Measurements from ENCODE around the gene HMGB2.

Gene HMGB2

GRCh38 chr4:173357939-173358338 lies 23.8 kb upstream of the HMGB2 start:
- TF ChIP-seq CTCF (IDR thresholded peaks at IDR 0.05; ENCODE audit: low read depth, low read length): no peak
- no peak for DNase-seq (ENCODE audit: extremely low read depth, low read depth)

DNA sequence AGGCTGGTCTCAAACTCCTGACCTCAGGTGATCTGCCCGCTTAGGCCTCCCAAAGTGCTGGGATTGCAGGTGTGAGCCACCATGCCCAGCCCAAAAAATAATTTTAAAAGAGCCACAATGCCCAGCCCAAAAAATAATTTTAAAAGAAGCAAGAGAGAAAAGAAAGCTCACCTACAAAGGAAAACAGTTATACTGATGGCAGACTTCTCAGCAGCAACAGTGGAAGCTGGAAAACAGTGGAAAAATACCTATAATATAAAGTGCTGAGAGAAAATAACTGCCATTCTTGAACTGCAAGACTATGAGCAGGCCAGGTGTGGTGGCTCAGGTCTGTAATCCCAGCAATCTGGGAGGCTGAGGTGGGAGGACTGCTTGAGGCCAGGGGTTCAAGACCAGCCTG lies 13.3 kb upstream of the HMGB2 start:
- TF ChIP-seq CTCF (IDR thresholded peaks at IDR 0.05; ENCODE audit: low read depth, low read length): no peak
- no peak for DNase-seq (ENCODE audit: extremely low read depth, low read depth)

GRCh38 chr4:173346074-173346473 lies 11.9 kb upstream of the HMGB2 start:
- DNase-seq (ENCODE audit: extremely low read depth, low read depth): no peak
- TF ChIP-seq CTCF (IDR thresholded peaks at IDR 0.05; ENCODE audit: low read depth, low read length): no peak

DNA sequence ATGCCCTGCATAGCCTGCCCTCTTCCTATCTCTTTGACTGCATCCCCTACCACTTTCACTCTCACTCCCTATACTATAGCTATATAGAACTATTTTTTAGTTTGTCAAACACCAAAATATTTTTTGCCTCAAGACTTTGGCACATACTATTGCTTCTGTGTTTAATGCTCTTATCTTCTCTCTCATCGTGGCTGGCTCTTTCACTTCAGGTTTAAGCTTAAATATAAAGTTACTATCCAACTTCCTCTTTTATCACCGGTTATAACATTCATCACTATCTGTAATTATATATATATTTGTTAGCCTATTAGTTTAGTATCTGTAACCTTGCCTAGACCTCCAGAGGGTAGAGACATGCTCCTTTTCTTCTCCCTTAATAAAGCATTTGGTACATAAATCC lies 11.5 kb upstream of the HMGB2 start:
- no peak for DNase-seq (ENCODE audit: extremely low read depth, low read depth)
- TF ChIP-seq CTCF (IDR thresholded peaks at IDR 0.05; ENCODE audit: low read depth, low read length): no peak

DNA sequence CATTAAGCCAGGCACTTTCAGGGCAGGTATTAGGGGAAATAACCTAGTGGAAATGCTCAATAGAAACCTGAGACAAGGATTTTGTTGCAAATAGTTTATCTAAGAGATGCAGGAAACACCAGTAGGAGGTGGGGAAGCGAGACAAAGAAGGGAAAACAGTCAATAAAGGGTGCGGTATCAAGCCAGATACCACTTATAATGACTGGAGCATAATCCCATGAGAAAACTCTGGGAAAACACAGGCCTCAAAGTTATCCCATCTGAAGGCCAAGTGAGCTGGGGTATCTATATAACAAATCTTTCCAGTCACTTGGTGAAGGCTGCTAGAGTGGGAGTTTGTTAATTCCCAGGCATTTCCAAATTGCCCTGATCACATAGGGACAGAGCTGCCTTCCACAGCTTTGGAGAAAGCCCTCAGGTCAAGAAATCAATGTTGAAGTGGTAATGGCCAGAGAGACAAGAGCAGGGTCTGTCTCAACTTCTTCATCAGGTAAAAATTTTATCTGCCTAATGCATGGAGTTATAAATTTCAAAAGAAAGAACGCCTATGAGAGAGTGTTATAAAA lies 9.8 kb upstream of the HMGB2 start:
- no peak for DNase-seq (ENCODE audit: extremely low read depth, low read depth)

DNA sequence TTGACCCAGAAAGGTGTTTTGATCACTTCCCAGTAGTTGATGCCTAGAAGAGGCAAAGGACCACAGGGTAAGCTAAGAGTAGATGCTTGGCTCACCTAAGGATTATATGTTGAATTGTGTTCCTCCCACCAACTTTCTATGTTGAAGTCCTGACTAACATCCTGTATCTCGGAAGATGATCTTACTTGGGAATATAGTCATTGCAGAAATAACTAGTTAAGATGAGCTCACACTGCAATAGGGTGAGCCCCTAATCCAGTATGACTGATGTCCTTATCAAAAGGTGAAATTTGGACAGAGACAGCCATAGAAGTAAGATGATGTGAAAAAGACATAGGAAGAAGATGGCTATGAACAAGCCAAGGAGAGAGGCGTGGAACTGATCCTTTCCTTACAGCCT lies 3.3 kb upstream of the HMGB2 start:
- DNase-seq (ENCODE audit: extremely low read depth, low read depth): no peak
- TF ChIP-seq CTCF (IDR thresholded peaks at IDR 0.05; ENCODE audit: low read depth, low read length): no peak

More for the DNA sequence above, 9.8 kb upstream of the HMGB2 start:
- no peak for TF ChIP-seq CTCF (IDR thresholded peaks at IDR 0.05; ENCODE audit: low read depth, low read length)

DNA sequence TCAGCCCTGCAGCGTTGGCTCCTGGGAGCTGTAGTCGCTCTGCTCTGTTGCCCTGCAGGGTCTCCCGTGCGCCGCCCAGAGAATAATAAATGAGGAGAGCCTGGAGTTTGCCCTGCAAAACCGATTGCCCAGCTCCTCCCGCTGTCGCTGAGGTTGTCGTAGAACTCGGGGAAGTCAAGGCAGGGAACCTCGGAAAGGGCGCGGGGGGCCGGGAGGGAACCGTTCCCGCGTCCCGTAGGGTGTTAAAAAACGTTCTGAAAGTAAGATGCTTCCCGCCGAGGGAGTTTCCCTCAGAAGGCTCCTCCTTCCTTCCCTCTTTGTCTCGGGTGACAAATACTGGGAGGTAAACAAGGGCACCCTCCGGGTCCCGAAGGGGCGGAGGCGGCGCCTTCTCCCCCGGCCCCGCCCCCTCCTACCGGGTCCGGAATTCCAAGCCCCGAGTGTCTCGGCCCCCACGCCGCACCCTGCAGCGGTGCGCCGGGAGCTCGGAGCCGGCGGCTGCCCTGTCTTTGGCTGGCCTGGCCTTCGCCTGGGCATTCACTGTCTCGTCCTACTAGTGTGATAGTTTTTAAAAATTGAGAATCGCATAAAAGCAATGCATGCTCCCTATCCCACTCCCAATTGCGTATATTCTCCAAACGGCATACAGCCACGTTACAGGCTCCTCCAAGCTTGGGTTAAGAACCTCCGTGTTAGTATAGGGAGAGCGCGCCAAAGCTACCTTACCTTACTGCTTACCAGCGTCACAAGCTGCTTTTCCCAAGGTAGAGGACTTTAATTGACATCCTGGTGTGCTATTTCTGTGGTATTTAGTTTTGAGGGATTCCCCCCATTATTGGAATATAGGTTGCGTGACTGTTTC lies 964 bp upstream of the HMGB2 start:
- no peak for DNase-seq (ENCODE audit: extremely low read depth, low read depth)
- no peak for TF ChIP-seq CTCF (IDR thresholded peaks at IDR 0.05; ENCODE audit: low read depth, low read length)

Measured in AG09319 (cell line).